Glutamatergic neuron (in vitro differentiated cells): ENCODE results near the gene ZNF462. TPM values are rescaled to one million over a fixed set of nuclear protein-coding genes. Genes with fewer than 3 reads are reported as not detected.

ENCODE experiments used
- DNase-seq: peaks from one replicate; pipeline ENCODE4 v3.0.0; 2022
- H3K27ac Mint-ChIP-seq: one replicate; pipeline ENCODE4 v1.8.0; 2020; ENCODE audit warnings: mild to moderate bottlenecking, mixed read lengths, inconsistent platforms; ENCODE audit not compliant: unreplicated experiment
- H3K27me3 Mint-ChIP-seq: one replicate; pipeline ENCODE4 v1.8.0; 2020; ENCODE audit warnings: mild to moderate bottlenecking, moderate library complexity, mixed read lengths, inconsistent platforms; ENCODE audit not compliant: unreplicated experiment
- H3K36me3 Mint-ChIP-seq: one replicate; pipeline ENCODE4 v1.8.0; 2020; ENCODE audit warnings: mild to moderate bottlenecking, mixed read lengths, inconsistent platforms; ENCODE audit not compliant: unreplicated experiment
- H3K4me1 Mint-ChIP-seq: one replicate; pipeline ENCODE4 v1.8.0; 2020; ENCODE audit warnings: mild to moderate bottlenecking, low read depth, mixed read lengths, inconsistent platforms; ENCODE audit not compliant: unreplicated experiment
- H3K4me3 Mint-ChIP-seq: one replicate; pipeline ENCODE4 v1.8.0; 2020; ENCODE audit warnings: mild to moderate bottlenecking, mixed read lengths, inconsistent platforms; ENCODE audit not compliant: unreplicated experiment
- H3K9me3 Mint-ChIP-seq: one replicate; pipeline ENCODE4 v1.8.0; 2020; ENCODE audit warnings: mild to moderate bottlenecking, moderate library complexity, mixed read lengths, inconsistent platforms; ENCODE audit not compliant: unreplicated experiment
- total RNA-seq: library from RNA; stranded (reverse); fragmentation: NEBNext Ultra II Directional; extraction: Animal tissue kit (Norgen Biotek cat#: 25700); gene quantifications from one replicate; pipeline ENCODE4 v1.2.1, GENCODE V29; 2021; ENCODE audit not compliant: unreplicated experiment
- TF ChIP-seq, protein P1 (sequence below): fragments of 200-600 bp; sonication (generic); IDR thresholded peaks from one replicate; pipeline ENCODE4 v1.5.0; 2021; ENCODE audit not compliant: partially characterized antibody, unreplicated experiment

ZNF462 gene
- total RNA-seq, 1 donor from 2014 or later = 259 TPM

DNA sequence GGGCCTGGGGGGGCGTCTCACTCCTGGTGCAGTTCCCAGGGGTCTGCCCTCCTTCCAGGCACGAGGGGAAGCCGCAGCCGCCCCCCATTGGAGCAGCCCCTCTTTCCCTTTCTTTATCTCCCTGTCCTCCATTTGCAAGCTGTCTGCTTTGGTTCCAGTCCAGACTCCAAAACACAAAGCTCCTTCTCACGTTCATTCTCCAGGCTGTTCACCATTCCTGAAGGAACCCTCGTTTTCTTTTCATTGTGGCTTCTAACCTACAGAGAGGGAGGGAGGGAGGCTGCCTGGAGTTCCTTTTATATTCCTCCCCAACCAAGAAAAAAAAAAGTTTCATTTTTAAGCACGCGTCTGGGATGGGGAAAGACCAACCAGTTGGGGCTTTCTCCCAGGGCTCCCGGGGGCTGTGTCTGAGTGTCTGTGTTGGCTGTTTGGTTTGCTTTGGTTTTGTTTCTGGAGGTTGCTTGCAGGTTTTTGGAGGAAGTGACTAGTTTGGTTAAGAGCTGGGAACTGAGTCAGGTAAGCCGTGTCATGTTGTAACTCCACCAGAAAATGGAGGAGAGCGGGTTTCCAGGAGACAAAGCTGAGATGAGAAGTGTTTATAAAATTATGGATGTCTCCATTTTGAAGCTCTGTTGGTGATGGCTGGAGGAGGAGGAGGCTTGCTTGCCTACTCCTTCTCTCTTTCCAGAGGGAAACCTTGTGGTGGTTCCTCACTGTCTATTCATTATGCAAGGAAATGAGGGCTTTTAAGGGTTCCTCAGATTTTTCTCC lies 1.6 kb downstream of the ZNF462 start:
- TF ChIP-seq, protein P1, sequence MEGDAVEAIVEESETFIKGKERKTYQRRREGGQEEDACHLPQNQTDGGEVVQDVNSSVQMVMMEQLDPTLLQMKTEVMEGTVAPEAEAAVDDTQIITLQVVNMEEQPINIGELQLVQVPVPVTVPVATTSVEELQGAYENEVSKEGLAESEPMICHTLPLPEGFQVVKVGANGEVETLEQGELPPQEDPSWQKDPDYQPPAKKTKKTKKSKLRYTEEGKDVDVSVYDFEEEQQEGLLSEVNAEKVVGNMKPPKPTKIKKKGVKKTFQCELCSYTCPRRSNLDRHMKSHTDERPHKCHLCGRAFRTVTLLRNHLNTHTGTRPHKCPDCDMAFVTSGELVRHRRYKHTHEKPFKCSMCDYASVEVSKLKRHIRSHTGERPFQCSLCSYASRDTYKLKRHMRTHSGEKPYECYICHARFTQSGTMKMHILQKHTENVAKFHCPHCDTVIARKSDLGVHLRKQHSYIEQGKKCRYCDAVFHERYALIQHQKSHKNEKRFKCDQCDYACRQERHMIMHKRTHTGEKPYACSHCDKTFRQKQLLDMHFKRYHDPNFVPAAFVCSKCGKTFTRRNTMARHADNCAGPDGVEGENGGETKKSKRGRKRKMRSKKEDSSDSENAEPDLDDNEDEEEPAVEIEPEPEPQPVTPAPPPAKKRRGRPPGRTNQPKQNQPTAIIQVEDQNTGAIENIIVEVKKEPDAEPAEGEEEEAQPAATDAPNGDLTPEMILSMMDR = no peak
- peak overlapping the region; percentile 99 for H3K4me3 Mint-ChIP-seq
- DNase-seq = peak; percentile 31
- no peaks in the 10 kb centered on the region for H3K36me3 Mint-ChIP-seq
- H3K27me3 Mint-ChIP-seq = peaks cover 42% of the 10 kb centered on the region
- peaks cover 37% of the 10 kb centered on the region for H3K4me1 Mint-ChIP-seq
- peak overlapping the region; percentile 100 for H3K27ac Mint-ChIP-seq
- H3K9me3 Mint-ChIP-seq = peaks cover 46% of the 10 kb centered on the region

DNA sequence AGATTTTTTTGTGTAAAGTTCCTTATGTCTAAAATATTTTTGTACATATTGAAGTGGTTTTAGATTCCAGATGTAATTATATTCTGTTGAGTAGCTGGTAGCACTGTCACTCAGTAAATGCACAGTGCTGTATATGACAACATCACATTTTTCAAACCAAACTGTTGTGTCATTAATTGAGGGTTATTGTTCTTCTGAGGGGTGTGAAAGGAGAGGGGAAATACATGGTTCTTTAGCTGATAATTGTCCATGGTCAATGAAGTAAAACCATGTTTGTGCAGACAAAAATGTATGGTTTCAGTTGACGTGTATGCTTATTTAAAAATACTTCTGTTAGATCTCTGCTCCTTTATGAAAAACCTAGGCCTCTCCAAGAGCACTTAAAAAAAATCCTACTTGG lies 3.3 kb downstream of the ZNF462 start:
- H3K36me3 Mint-ChIP-seq = no peaks in the 10 kb centered on the region
- no peak for DNase-seq
- peak overlapping the region; percentile 100 for H3K27ac Mint-ChIP-seq
- peaks cover 47% of the 10 kb centered on the region for H3K4me1 Mint-ChIP-seq
- TF ChIP-seq, protein P1 = no peak
- H3K9me3 Mint-ChIP-seq = peaks cover 36% of the 10 kb centered on the region
- peaks cover 31% of the 10 kb centered on the region for H3K27me3 Mint-ChIP-seq
- peak overlapping the region; percentile 99 for H3K4me3 Mint-ChIP-seq

DNA sequence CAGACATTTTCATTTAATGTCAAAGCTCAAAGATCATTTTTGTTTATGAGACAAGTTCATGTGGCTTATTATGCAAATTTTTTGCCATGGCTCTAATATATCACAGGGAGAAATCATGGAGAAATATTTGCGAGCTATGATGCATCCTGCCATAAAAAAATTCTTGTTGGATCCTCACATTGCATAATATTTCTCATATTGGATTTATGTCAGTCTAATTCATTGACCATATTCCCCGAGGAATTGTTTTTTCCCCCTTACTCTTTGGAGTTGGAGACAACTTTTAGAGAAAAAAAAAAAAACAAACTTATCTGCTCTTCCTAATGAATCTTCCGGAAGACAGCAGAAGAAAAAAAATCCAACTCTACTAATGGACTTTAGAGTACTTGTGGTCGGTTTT lies 4.3 kb downstream of the ZNF462 start:
- peak overlapping the region; percentile 7 for H3K27ac Mint-ChIP-seq
- H3K9me3 Mint-ChIP-seq = peaks cover 27% of the 10 kb centered on the region
- H3K4me1 Mint-ChIP-seq = peaks cover 54% of the 10 kb centered on the region
- DNase-seq = no peak
- peaks cover 25% of the 10 kb centered on the region for H3K27me3 Mint-ChIP-seq
- TF ChIP-seq, protein P1 = no peak
- no peaks in the 10 kb centered on the region for H3K36me3 Mint-ChIP-seq
- H3K4me3 Mint-ChIP-seq = peak overlapping the region; percentile 99

DNA sequence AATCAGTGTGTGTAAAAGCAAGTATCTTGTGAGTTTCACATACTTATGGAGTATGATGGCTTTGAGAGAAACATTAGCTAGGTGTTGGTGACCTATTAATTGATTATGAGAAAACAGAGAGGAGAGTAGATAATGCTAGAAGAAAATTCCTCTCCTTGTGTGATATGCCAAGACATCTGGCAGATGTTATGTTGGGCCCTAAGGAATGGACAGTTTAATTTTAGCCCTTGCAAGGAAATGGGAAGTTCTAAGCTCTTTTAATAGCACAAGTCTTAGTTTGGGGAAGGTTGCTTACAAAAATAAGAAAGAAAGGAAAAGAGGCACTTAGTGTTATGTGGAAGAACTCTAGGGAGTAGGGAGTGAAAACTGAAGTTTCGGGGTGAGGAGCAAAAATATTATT lies 5.1 kb downstream of the ZNF462 start:
- Mint-ChIP-seq H3K36me3 (no peaks in the 10 kb centered on the region), H3K4me3 (peak overlapping the region; percentile 99), H3K27me3 (peaks cover 17% of the 10 kb centered on the region), H3K27ac (no peak overlapping the region), H3K4me1 (peaks cover 60% of the 10 kb centered on the region), H3K9me3 (peaks cover 20% of the 10 kb centered on the region)
- DNase-seq = no peak
- TF ChIP-seq, protein P1 = no peak

DNA sequence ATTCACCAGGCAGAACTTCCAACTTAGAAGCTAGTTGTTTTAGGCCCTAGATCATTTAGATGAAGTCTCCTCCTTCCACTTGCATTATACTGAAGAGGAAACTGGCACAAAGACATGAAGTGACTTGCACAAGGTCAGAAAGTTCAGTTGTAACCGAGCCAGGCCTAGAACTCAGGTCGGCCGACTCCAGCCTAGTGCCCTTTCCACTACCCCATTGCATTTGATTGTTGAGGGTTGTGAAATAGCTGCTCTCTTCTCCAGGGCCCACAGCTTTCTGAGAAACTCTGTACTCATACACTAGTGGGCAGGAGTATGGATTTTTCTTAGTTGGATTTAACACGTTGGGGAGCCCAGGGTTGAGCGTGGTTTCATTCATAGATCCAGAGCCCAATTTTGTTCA lies 5.6 kb downstream of the ZNF462 start:
- H3K27ac Mint-ChIP-seq = no peak overlapping the region

More for the DNA sequence above, 5.6 kb downstream of the ZNF462 start:
- Mint-ChIP-seq H3K27me3 (peaks cover 12% of the 10 kb centered on the region), H3K4me1 (peaks cover 64% of the 10 kb centered on the region), H3K9me3 (peaks cover 17% of the 10 kb centered on the region), H3K36me3 (no peaks in the 10 kb centered on the region), H3K4me3 (peak overlapping the region; percentile 99)
- no peak for DNase-seq
- TF ChIP-seq, protein P1 = no peak
